A549 (cell line): ENCODE data around the gene FAM20B. TPM values are rescaled to one million over a fixed set of nuclear protein-coding genes. Genes with fewer than 3 reads are reported as not detected.

ENCODE experiments used
- ATAC-seq, 2 experiments: fragments of 200-7000 bp in 1 of 2; fragments of >200 bp in 1 of 2; cut with Nextera tagmentation in 1 of 2; cut with Tn5 transposase in 1 of 2; 3 replicates each; pipeline versions ENCODE4 v1.8.0 to v1.9.1; 2018 to 2020; ENCODE audit warnings: mild to moderate bottlenecking in 1 of 2, moderate library complexity in 1 of 2
- CTCF ChIA-PET: fragments of 300-600 bp; sonication (Branson Sonifier 250); formaldehyde crosslinking; extraction: SDS; loops from one replicate; lab custom pipeline; 2021; ENCODE audit warnings: antibody characterized with exemption, inconsistent platforms; lab: Yijun Ruan, JAX
- POLR2A ChIA-PET: fragments of 350-600 bp; formaldehyde crosslinking; extraction: SDS; loops from one replicate; lab custom pipeline; 2021; ENCODE audit warnings: antibody characterized with exemption, inconsistent platforms; lab: Yijun Ruan, JAX
- DNase-seq, 2 experiments: peaks; one replicate each; pipeline versions ENCODE4 v3.0.0 to v3.0.0-alpha.2; 2011 to 2016; ENCODE audit warnings: low read depth in 1 of 2, low spot score in 1 of 2
- FAIRE-seq: peaks from 2 replicates; lab custom pipeline; 2011; peaks lifted over from hg19 to GRCh38; lab: Jason Lieb, UNC
- H3K27ac ChIP-seq, 2 experiments: fragments of >200 bp; sonication (Bioruptor Twin); formaldehyde crosslinking; 3 replicates each; pipeline ENCODE4 v1.5.1; 2016 to 2017
- H3K4me1 ChIP-seq: fragments of >200 bp; sonication (Bioruptor Twin); formaldehyde crosslinking; 3 replicates; pipeline ENCODE4 v1.6.1; 2016
- H3K4me2 ChIP-seq: fragments of >200 bp; sonication (Bioruptor Twin); formaldehyde crosslinking; 3 replicates; pipeline ENCODE4 v1.6.1; 2016
- H3K4me3 ChIP-seq: fragments of >200 bp; sonication (Bioruptor Twin); formaldehyde crosslinking; 3 replicates; pipeline ENCODE4 v1.5.1; 2016
- H3K9me3 ChIP-seq: fragments of >200 bp; sonication (Bioruptor Twin); formaldehyde crosslinking; 3 replicates; pipeline ENCODE4 v1.6.1; 2016
- CBX8 ChIP-seq: fragments of 200-600 bp; sonication (generic); IDR thresholded peaks from 2 replicates; pipeline ENCODE4 v1.6.1; 2016
- CEBPB ChIP-seq, 2 experiments: fragments of >200 bp in 1 of 2; sonication (Bioruptor Twin) in 1 of 2; formaldehyde crosslinking in 1 of 2; IDR thresholded peaks; 2 replicates each; pipeline ENCODE4 v1.6.1; 2012 to 2016
- CHD4 ChIP-seq: fragments of 200-600 bp; sonication (generic); IDR thresholded peaks from 2 replicates; pipeline ENCODE4 v1.6.1; 2016; ENCODE audit warnings: antibody characterized with exemption, mild to moderate bottlenecking, borderline replicate concordance
- EHF ChIP-seq: fragments of 250-450 bp; sonication (Bioruptor Pico); IDR thresholded peaks from 2 replicates; pipeline ENCODE4 v1.5.0; 2020; ENCODE audit warnings: mild to moderate bottlenecking
- EP300 ChIP-seq, 2 experiments: fragments of >200 bp; sonication (Bioruptor Twin); formaldehyde crosslinking; IDR thresholded peaks; 2 replicates in 1 of 2; 3 replicates in 1 of 2; pipeline ENCODE4 v1.6.1; 2016 to 2017
- FOSL2 ChIP-seq, 2 experiments: fragments of 450-650 bp in 1 of 2; fragments of >200 bp in 1 of 2; sonication (Bioruptor Twin) in 1 of 2; formaldehyde crosslinking; IDR thresholded peaks; 2 replicates each; pipeline versions ENCODE4 v1.5.0 to v1.6.1; 2016 to 2020; ENCODE audit warnings: mild to moderate bottlenecking in 1 of 2, moderate library complexity in 1 of 2
- FOXS1 ChIP-seq: fragments of 250-450 bp; sonication (Bioruptor Pico); IDR thresholded peaks from 2 replicates; pipeline ENCODE4 v1.5.0; 2020; ENCODE audit warnings: mild to moderate bottlenecking, moderate library complexity
- HDAC2 ChIP-seq: fragments of 200-600 bp; sonication (generic); IDR thresholded peaks from 2 replicates; pipeline ENCODE4 v1.6.1; 2016
- HES2 ChIP-seq: fragments of >200 bp; sonication (Bioruptor Twin); formaldehyde crosslinking; IDR thresholded peaks from 2 replicates; pipeline ENCODE4 v1.6.1; 2016
- HEYL ChIP-seq: fragments of 250-450 bp; sonication (Bioruptor Pico); IDR thresholded peaks from 2 replicates; pipeline ENCODE4 v1.8.0; 2021; ENCODE audit warnings: mild to moderate bottlenecking, moderate library complexity
- HOXB13 ChIP-seq: fragments of 250-450 bp; sonication (Bioruptor Pico); IDR thresholded peaks from 2 replicates; pipeline ENCODE4 v1.5.0; 2020; ENCODE audit warnings: low read depth, mild to moderate bottlenecking, moderate library complexity
- HOXB5 ChIP-seq: fragments of 250-450 bp; sonication (Bioruptor Pico); IDR thresholded peaks from 2 replicates; pipeline ENCODE4 v1.5.0; 2020; ENCODE audit warnings: mild to moderate bottlenecking, moderate library complexity
- JUN ChIP-seq, 2 experiments: fragments of >200 bp; sonication (Bioruptor Twin); formaldehyde crosslinking; IDR thresholded peaks; 2 replicates in 1 of 2; 3 replicates in 1 of 2; pipeline ENCODE4 v1.6.1; 2016 to 2017
- KDM5A ChIP-seq: fragments of 200-600 bp; sonication (generic); IDR thresholded peaks from 2 replicates; pipeline ENCODE4 v1.6.1; 2016; ENCODE audit warnings: antibody characterized with exemption, mild to moderate bottlenecking
- MAFK ChIP-seq: fragments of 450-650 bp; IDR thresholded peaks from 2 replicates; pipeline ENCODE4 v1.6.1; 2014; ENCODE audit not compliant: partially characterized antibody
- NFE2L2 ChIP-seq: fragments of 150-350 bp; conservative IDR thresholded peaks from 2 replicates; pipeline ENCODE4 v1.6.1; 2014; ENCODE audit warnings: low read length
- PHF8 ChIP-seq: fragments of 200-600 bp; sonication (generic); IDR thresholded peaks from 2 replicates; pipeline ENCODE4 v1.6.1; 2016; ENCODE audit warnings: low read depth, mild to moderate bottlenecking, antibody characterized with exemption, moderate library complexity, borderline replicate concordance
- POLR2A ChIP-seq: IDR thresholded peaks from 2 replicates; pipeline ENCODE4 v1.6.1; 2012; ENCODE audit warnings: mild to moderate bottlenecking, low read length
- RNF2 ChIP-seq: fragments of 200-600 bp; sonication (generic); IDR thresholded peaks from 2 replicates; pipeline ENCODE4 v1.6.1; 2016; ENCODE audit warnings: low read depth, mild to moderate bottlenecking, antibody characterized with exemption, moderate library complexity, borderline replicate concordance
- SMC3 ChIP-seq: fragments of >200 bp; sonication (Bioruptor Twin); formaldehyde crosslinking; IDR thresholded peaks from 3 replicates; pipeline ENCODE4 v1.6.1; 2018; ENCODE audit warnings: inconsistent platforms
- SREBF2 ChIP-seq: fragments of 450-650 bp; IDR thresholded peaks from 2 replicates; pipeline ENCODE4 v1.6.1; 2014; ENCODE audit warnings: mild to moderate bottlenecking, moderate library complexity
- USF2 ChIP-seq: fragments of 450-650 bp; IDR thresholded peaks from 2 replicates; pipeline ENCODE4 v1.6.1; 2014; ENCODE audit warnings: antibody characterized with exemption
- ZC3H11A ChIP-seq: fragments of 450-650 bp; IDR thresholded peaks from 2 replicates; pipeline ENCODE4 v1.6.1; 2014; ENCODE audit warnings: antibody characterized with exemption, mild to moderate bottlenecking
- ZNF302 ChIP-seq: fragments of 250-450 bp; sonication (Bioruptor Pico); IDR thresholded peaks from 2 replicates; pipeline ENCODE4 v1.9.0; 2021; ENCODE audit warnings: inconsistent platforms, mild to moderate bottlenecking, moderate library complexity
- WGBS: methylation state at CpG from one replicate; pipeline ENCODE4 v1.1.6; 2017; ENCODE audit errors: missing lambda C conversion rate; 5-methylcytosine and 5-hydroxymethylcytosine counted together
- polyA plus RNA-seq, 4 experiments: library from polyadenylated mRNA; depleted of rRNA in 3 of 4; stranded (reverse); fragments of >200 nt; fragmentation: RNase III in 1 of 4; extraction: RNeasy Plus Mini Kit Qiagen cat#74134 plus additional on column Dnase treatment in 1 of 4; gene quantifications; 2 replicates in 3 of 4; 3 replicates in 1 of 4; pipeline ENCODE4 v1.2.3, GENCODE V29; 2011 to 2017
- TF ChIP-seq, protein P1 (sequence below): IDR thresholded peaks from 2 replicates; pipeline ENCODE4 v1.6.1; 2012
- TF ChIP-seq, protein P2 (sequence below): IDR thresholded peaks from 2 replicates; pipeline ENCODE4 v1.6.1; 2012; ENCODE audit warnings: low read depth, borderline replicate concordance

FAM20B gene
- polyA plus RNA-seq, 2 of the 4 experiments (the other 2 are of a cell fraction) = 24.2 to 35.3 TPM

- no peak for ATAC-seq
- WGBS = 87% methylated on average over 1 of the region's 1 CpG
- no peak overlapping the region for H3K4me2 ChIP-seq
- H3K4me3 ChIP-seq = no peak overlapping the region
- CTCF ChIA-PET = interaction anchor here (1.0 kb wide), 1 partner anchor 9 kb away, joined by 7 read pairs; no protein-coding TSS in a partner anchor
- no peak for TF ChIP-seq ZC3H11A
- TF ChIP-seq HOXB13 (CRISPR knock-in tag) = no peak
- TF ChIP-seq HDAC2 = no peak
- no peak for TF ChIP-seq ZNF302
- TF ChIP-seq HES2 = no peak
- no peak for TF ChIP-seq KDM5A
- no peak for TF ChIP-seq HEYL (CRISPR knock-in tag)
- TF ChIP-seq EP300 (IDR thresholded peaks at IDR 0.05) = no peak
- no peak for TF ChIP-seq PHF8
- no peak for TF ChIP-seq CBX8
- no peak for TF ChIP-seq CHD4
- no peak for TF ChIP-seq JUN (IDR thresholded peaks at IDR 0.05)
- no peak for TF ChIP-seq SMC3
- no peak for TF ChIP-seq NFE2L2
- no peak for TF ChIP-seq EHF (CRISPR knock-in tag)
- TF ChIP-seq FOSL2 (IDR thresholded peaks at IDR 0.05) = no peak
- no peak for TF ChIP-seq FOSL2 (CRISPR knock-in tag; IDR thresholded peaks at IDR 0.05)
- TF ChIP-seq SREBF2 = no peak
- no peak for TF ChIP-seq MAFK
- TF ChIP-seq CEBPB (IDR thresholded peaks at IDR 0.05) = no peak
- no peak for TF ChIP-seq FOXS1 (CRISPR knock-in tag)
- POLR2A ChIA-PET = no interaction called here
- H3K9me3 ChIP-seq = no peaks in the 10 kb centered on the region
- H3K27ac ChIP-seq = no peak overlapping the region
- no peak for FAIRE-seq
- no peak for DNase-seq
- peaks cover 28% of the 10 kb centered on the region for H3K4me1 ChIP-seq
Measured at GRCh38 chr1:179012038-179012437, 13.7 kb upstream of the FAM20B start.

- no peaks in the 10 kb centered on the region for H3K9me3 ChIP-seq
- no peak for FAIRE-seq
- no peak for ATAC-seq
- H3K4me3 ChIP-seq = no peak overlapping the region
- H3K4me1 ChIP-seq = peaks cover 42% of the 10 kb centered on the region
- POLR2A ChIA-PET = no interaction called here
- TF ChIP-seq FOSL2 (IDR thresholded peaks at IDR 0.05) (no peak), FOSL2 (CRISPR knock-in tag; IDR thresholded peaks at IDR 0.05) (no peak), NFE2L2 (no peak), CBX8 (no peak), JUN (IDR thresholded peaks at IDR 0.05) (no peak), RNF2 (no peak), USF2 (no peak), HES2 (no peak), HOXB5 (CRISPR knock-in tag) (no peak), MAFK (no peak), POLR2A (no peak)
- TF ChIP-seq, protein P1, sequence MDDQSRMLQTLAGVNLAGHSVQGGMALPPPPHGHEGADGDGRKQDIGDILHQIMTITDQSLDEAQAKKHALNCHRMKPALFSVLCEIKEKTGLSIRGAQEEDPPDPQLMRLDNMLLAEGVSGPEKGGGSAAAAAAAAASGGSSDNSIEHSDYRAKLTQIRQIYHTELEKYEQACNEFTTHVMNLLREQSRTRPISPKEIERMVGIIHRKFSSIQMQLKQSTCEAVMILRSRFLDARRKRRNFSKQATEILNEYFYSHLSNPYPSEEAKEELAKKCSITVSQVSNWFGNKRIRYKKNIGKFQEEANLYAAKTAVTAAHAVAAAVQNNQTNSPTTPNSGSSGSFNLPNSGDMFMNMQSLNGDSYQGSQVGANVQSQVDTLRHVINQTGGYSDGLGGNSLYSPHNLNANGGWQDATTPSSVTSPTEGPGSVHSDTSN = no peak
- TF ChIP-seq, protein P2, sequence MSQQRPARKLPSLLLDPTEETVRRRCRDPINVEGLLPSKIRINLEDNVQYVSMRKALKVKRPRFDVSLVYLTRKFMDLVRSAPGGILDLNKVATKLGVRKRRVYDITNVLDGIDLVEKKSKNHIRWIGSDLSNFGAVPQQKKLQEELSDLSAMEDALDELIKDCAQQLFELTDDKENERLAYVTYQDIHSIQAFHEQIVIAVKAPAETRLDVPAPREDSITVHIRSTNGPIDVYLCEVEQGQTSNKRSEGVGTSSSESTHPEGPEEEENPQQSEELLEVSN = no peak
- DNase-seq = no peak
- CTCF ChIA-PET = interaction anchor here (0.6 to 5.6 kb wide), 6 partner anchors 9 to 832 kb away, joined by 3 to 99 read pairs (median 5); no protein-coding TSS in a partner anchor
- H3K4me2 ChIP-seq = no peak overlapping the region
- WGBS = 92% methylated on average over 1 of the region's 1 CpG
- H3K27ac ChIP-seq = no peak overlapping the region
Measured at GRCh38 chr1:179014123-179014522, 11.6 kb upstream of the FAM20B start.
